ENCODE results near the gene C5. TPM values are rescaled to one million over a fixed set of nuclear protein-coding genes. Genes with fewer than 3 reads are reported as not detected.
"Not testable (repeated sequence)": the region's sequence is repeated elsewhere in the genome, so short reads cannot be mapped to it uniquely, and the experiment has no call there.

Gene C5
- total RNA-seq, 2 donors from 2014 or later, result 8.3 to 12.2 TPM

DNA sequence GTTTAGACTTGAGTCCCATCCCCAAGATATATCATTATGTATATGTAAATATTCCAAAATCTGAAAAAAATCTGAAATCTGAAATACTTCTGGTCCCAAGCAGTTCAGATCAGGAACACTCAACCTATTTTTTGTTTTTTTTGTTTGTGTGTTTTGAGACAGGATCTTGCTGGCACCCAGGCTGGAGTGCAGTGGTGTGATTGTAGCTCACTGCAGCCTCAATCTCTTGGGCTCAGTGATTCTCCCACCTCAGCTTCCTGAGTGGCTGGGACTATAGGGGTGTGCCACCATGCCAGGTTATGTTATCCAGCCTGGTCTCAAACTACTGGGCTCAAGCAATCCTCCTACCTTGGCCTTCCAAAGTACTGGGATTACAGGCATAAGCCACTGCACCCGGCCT lies 72.8 kb downstream of the C5 start:
- ATAC-seq (ENCODE audit: insufficient number of reproducible peaks, low FRiP score, low read depth) (no peak), DNase-seq (ENCODE audit: low spot score) (no peak)
- Histone ChIP-seq H3K9me3 (no peaks in the 10 kb centered on the region), H3K36me3 (peaks cover 2% of the 10 kb centered on the region), H3K4me1 (ENCODE audit: control insufficient read depth in 1 of 2, low read depth in 2 of 2) (no peaks in the 10 kb centered on the region), H3K27ac (no peak overlapping the region), H3K4me3 (no peak overlapping the region), H3K27me3 (replicated peaks; ENCODE audit: insufficient read depth) (no peaks in the 10 kb centered on the region)
- TF ChIP-seq CTCF (IDR thresholded peaks at IDR 0.05), result no peak

- Histone ChIP-seq H3K4me3 (no peak overlapping the region), H3K27ac (no peak overlapping the region), H3K4me1 (ENCODE audit: control insufficient read depth in 1 of 2, low read depth in 2 of 2) (peaks cover 0 to 5% of the 10 kb centered on the region in 2 donors), H3K36me3 (peaks cover 2% of the 10 kb centered on the region), H3K27me3 (replicated peaks; ENCODE audit: insufficient read depth) (no peaks in the 10 kb centered on the region), H3K9me3 (no peaks in the 10 kb centered on the region)
- TF ChIP-seq CTCF (IDR thresholded peaks at IDR 0.05), result no peak
- ATAC-seq (ENCODE audit: insufficient number of reproducible peaks, low FRiP score, low read depth), result no peak
- no peak for DNase-seq (ENCODE audit: low spot score)
Measured at GRCh38 chr9:120974921-120975320, 75.2 kb downstream of the C5 start.

GRCh38 chr9:120974181-120974580 lies 75.9 kb downstream of the C5 start:
- Histone ChIP-seq H3K4me3 (no peak overlapping the region), H3K9me3 (no peaks in the 10 kb centered on the region), H3K27me3 (replicated peaks; ENCODE audit: insufficient read depth) (no peaks in the 10 kb centered on the region), H3K27ac (no peak overlapping the region), H3K36me3 (peaks cover under 1% of the 10 kb centered on the region), H3K4me1 (ENCODE audit: control insufficient read depth in 1 of 2, low read depth in 2 of 2) (peaks cover 0 to 5% of the 10 kb centered on the region in 2 donors)
- no peak for DNase-seq (ENCODE audit: low spot score)
- ATAC-seq (ENCODE audit: insufficient number of reproducible peaks, low FRiP score, low read depth), result no peak
- no peak for TF ChIP-seq CTCF (IDR thresholded peaks at IDR 0.05)

GRCh38 chr9:120971938-120972337 lies 78.1 kb downstream of the C5 start:
- Histone ChIP-seq H3K36me3 (no peaks in the 10 kb centered on the region), H3K4me1 (ENCODE audit: control insufficient read depth in 1 of 2, low read depth in 2 of 2) (peaks cover under 1 to 9% of the 10 kb centered on the region in 2 donors), H3K4me3 (no peak overlapping the region), H3K9me3 (no peaks in the 10 kb centered on the region), H3K27ac (no peak overlapping the region), H3K27me3 (replicated peaks; ENCODE audit: insufficient read depth) (no peaks in the 10 kb centered on the region)
- DNase-seq (ENCODE audit: low spot score), result no peak
- TF ChIP-seq CTCF (IDR thresholded peaks at IDR 0.05), result no peak
- no peak for ATAC-seq (ENCODE audit: insufficient number of reproducible peaks, low FRiP score, low read depth)

- not testable (repeated sequence) for H3K9me3 ChIP-seq; H3K27ac ChIP-seq; ATAC-seq (ENCODE audit: insufficient number of reproducible peaks, low FRiP score, low read depth); H3K36me3 ChIP-seq; H3K27me3 ChIP-seq (replicated peaks; ENCODE audit: insufficient read depth); DNase-seq (ENCODE audit: low spot score); H3K4me3 ChIP-seq
- peaks cover 5 to 14% of the 10 kb centered on the region in 2 donors for H3K4me1 ChIP-seq (ENCODE audit: control insufficient read depth in 1 of 2, low read depth in 2 of 2)
Measured at GRCh38 chr9:120971471-120971870, 78.6 kb downstream of the C5 start.

DNA sequence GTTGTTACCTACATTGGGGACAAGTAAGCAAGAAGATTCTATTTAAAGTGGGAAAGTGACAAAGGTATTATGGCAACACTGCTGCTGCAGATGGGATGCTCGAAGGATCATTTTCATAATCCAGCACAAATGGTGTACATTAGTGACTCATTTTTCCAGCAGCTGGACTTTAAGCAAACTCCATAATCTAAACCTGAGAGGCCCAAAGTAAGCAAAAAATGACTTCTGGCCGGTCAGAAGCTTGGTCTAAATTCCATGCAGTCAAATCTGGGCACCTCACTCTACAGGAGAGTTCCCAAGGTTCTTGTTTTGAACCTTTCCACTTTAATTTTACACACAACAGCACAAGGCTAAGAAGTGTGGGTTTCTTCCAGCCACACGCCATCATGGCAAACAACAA lies 79.8 kb downstream of the C5 start:
- Histone ChIP-seq H3K4me1 (ENCODE audit: control insufficient read depth in 1 of 2, low read depth in 2 of 2) (peaks cover 8 to 26% of the 10 kb centered on the region in 2 donors), H3K36me3 (no peaks in the 10 kb centered on the region), H3K4me3 (no peak overlapping the region), H3K9me3 (no peaks in the 10 kb centered on the region), H3K27ac (no peak overlapping the region), H3K27me3 (replicated peaks; ENCODE audit: insufficient read depth) (no peaks in the 10 kb centered on the region)
- DNase-seq (ENCODE audit: low spot score) (no peak), ATAC-seq (ENCODE audit: insufficient number of reproducible peaks, low FRiP score, low read depth) (no peak)
- no peak for TF ChIP-seq CTCF (IDR thresholded peaks at IDR 0.05)

Data from thoracic aorta (tissue), 2 donors.